ENCODE data around the gene CTXN1.

DNA sequence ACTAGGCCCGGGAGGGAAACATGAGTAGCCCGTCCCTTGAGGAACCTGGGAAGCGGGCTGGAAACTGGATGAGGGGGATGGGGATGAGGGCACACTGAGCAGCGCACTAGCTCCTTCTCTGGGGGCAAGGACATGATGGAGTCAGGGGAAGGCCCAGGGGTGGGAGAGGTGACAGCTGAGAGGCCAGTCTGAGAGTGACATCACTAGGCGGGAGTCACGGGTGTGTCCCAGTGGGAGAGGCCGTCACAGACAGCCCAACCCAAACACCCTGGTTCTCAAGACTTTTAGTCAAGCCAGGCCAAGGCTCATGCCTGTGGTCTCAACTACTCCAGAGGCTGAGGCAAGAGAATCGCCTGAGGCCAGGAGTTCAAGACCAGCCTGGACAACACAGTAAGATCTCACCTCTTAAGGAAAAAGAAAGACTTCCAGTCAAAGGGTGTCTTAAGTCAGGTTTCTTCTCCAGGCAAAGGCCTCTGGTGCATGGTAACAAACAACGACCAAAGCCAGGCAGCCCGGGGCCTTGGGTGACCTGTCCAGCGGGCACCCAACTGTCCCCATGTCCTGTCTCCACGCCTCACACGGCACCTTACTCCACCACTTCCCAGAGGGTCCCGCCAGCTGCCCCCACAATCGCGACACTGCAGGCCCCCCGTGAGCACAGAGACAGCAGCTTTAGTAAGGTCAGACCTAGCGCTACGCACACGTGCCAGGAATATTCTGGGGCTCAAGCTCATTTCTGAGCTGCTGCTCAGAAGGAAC lies 43.0 kb upstream of the CTXN1 start:
- TF ChIP-seq ZFP37 (tag by site-specific recombination; IDR thresholded peaks at IDR 0.05): no peak
- TF ChIP-seq ZNF610 (tag by site-specific recombination; IDR thresholded peaks at IDR 0.05; ENCODE audit: borderline replicate concordance): no peak
- no peak for TF ChIP-seq KLF9 (tag by site-specific recombination; IDR thresholded peaks at IDR 0.05; ENCODE audit: low read depth)
- no peak for TF ChIP-seq ZNF558 (tag by site-specific recombination; IDR thresholded peaks at IDR 0.05)
- no peak for TF ChIP-seq ZNF223 (tag by site-specific recombination; IDR thresholded peaks at IDR 0.05)
- TF ChIP-seq ZEB2 (tag by site-specific recombination; IDR thresholded peaks at IDR 0.05): no peak
- no peak for TF ChIP-seq ZNF132 (tag by site-specific recombination; IDR thresholded peaks at IDR 0.05; ENCODE audit: borderline replicate concordance)
- TF ChIP-seq, protein P1, sequence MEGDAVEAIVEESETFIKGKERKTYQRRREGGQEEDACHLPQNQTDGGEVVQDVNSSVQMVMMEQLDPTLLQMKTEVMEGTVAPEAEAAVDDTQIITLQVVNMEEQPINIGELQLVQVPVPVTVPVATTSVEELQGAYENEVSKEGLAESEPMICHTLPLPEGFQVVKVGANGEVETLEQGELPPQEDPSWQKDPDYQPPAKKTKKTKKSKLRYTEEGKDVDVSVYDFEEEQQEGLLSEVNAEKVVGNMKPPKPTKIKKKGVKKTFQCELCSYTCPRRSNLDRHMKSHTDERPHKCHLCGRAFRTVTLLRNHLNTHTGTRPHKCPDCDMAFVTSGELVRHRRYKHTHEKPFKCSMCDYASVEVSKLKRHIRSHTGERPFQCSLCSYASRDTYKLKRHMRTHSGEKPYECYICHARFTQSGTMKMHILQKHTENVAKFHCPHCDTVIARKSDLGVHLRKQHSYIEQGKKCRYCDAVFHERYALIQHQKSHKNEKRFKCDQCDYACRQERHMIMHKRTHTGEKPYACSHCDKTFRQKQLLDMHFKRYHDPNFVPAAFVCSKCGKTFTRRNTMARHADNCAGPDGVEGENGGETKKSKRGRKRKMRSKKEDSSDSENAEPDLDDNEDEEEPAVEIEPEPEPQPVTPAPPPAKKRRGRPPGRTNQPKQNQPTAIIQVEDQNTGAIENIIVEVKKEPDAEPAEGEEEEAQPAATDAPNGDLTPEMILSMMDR (tag by site-specific recombination; IDR thresholded peaks at IDR 0.05): no peak
- TF ChIP-seq ZBTB8A (tag by site-specific recombination; IDR thresholded peaks at IDR 0.05): no peak
- no peak for TF ChIP-seq ZNF48 (tag by site-specific recombination; IDR thresholded peaks at IDR 0.05)
- no peak for TF ChIP-seq ZBTB7A (tag by site-specific recombination; IDR thresholded peaks at IDR 0.05; ENCODE audit: low read depth)
- no peak for TF ChIP-seq ZNF114 (tag by site-specific recombination; IDR thresholded peaks at IDR 0.05)
- TF ChIP-seq ZNF843 (tag by site-specific recombination; IDR thresholded peaks at IDR 0.05): no peak
